Prostate gland (tissue), 2 donors: Measurements from ENCODE around the gene OR8K5.

Source experiments
- CTCF ChIP-seq, 4 experiments: fragments of 200-600 bp in 2 of 4; fragments of 450-650 bp in 2 of 4; sonication (generic) in 2 of 4; IDR thresholded peaks; 1 replicate in 3 of 4; 2 replicates in 1 of 4; pipeline ENCODE4 v1.5.1; 2016 to 2019; ENCODE audit warnings: antibody characterized with exemption in 4 of 4, mild to moderate bottlenecking in 2 of 4, moderate library complexity in 2 of 4
- POLR2AphosphoS5 ChIP-seq: sonication (generic); formaldehyde crosslinking; IDR thresholded peaks from one replicate; pipeline ENCODE4 v1.6.1; 2017; ENCODE audit warnings: antibody characterized with exemption

GRCh38 chr11:56196705-56197104 is 36.6 kb upstream of the OR8K5 start:
- TF ChIP-seq CTCF (IDR thresholded peaks at IDR 0.05) = no peak
- no peak for TF ChIP-seq POLR2AphosphoS5
